Measurements from ENCODE around the gene FXYD5.
"Not testable (repeated sequence)": the region's sequence is repeated elsewhere in the genome, so short reads cannot be mapped to it uniquely, and the experiment has no call there.

Gene FXYD5

DNA sequence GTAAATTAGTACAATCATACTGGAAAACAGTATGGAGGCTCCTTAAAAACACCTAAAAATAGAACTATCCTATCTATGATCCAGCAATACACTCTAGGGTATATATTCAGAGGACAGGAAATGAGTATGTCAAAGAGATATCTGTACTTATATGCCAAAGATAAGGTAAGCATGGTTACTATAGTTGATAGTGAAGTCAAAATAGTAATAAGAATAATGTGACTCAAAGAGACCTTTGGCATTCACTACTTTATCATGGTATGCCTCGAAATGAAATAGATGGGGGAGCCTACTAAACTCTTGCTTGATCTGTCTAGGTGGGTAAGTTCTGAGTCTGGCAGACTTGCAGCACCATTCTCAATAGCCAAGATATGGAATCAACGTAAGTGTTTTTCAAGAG, 30.3 kb downstream of the FXYD5 start:
- DNase-seq, result no peak

DNA sequence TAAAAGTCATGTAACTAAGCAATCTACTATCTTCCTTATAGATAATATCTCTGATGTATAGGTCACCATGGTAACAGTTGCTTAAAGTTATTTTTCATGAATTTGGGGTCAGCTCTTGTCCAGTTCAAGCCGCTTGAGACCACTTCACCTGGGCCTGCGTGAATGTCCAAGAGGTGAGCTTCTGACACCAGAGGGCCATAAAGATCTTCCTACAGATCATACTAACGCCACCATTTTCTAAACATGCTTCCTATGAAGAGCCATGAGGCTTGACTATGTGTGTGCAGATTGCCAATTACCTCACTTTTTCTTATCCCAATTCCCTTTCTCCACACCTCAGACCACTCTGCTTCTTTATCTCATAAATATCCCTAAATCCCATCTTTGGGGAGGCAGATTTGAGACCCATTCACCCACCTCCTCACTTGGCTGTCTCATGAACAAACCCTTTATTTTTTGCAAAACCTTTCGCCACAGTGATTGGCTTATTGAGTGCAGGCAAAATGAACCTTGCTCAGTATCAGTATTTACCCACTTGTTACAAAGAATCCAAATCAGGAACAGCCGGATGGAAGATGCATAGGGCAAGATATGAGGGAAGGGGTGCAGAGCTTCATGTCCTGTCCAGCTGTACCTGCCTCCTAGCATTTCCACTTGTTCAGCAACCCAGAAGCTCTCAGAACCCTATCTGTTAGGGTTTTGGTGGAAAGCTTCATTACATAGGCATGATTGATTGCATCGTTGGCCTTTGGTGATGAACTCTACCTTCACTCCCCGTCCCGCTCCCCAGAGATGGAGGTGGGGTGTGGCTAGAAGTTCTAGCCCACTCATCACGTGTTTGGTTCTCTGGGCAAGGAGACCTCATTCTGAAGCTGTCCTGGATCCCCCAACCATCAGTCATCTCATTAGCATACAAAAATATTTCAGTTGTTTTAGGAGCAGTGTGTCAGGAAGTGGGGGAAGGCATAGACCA, 39.8 kb downstream of the FXYD5 start:
- DNase-seq, result no peak

GRCh38 chr19:35195830-35196229, 41.3 kb downstream of the FXYD5 start:
- no peak for DNase-seq

GRCh38 chr19:35196861-35197260, 42.3 kb downstream of the FXYD5 start:
- not testable (repeated sequence) for DNase-seq

DNA sequence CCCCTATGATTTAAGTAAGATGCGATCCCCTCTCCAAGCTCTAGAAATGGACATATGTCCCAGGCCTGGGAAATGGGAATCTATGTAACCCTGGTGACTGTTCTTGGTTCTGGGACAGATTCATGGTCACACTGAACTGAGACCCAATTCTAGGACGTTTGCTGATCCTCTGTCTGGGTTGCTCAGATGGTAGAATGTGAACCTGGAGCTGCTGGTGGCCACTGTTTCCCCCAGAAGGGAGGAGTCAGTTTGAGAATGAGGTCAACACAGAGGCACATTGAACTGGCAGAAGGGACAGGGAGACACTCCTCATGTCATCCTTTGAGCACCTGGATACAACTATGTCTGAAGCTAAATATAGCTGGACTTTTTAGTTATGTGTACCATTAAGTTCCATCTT, 44.9 kb downstream of the FXYD5 start:
- no peak for DNase-seq

DNA sequence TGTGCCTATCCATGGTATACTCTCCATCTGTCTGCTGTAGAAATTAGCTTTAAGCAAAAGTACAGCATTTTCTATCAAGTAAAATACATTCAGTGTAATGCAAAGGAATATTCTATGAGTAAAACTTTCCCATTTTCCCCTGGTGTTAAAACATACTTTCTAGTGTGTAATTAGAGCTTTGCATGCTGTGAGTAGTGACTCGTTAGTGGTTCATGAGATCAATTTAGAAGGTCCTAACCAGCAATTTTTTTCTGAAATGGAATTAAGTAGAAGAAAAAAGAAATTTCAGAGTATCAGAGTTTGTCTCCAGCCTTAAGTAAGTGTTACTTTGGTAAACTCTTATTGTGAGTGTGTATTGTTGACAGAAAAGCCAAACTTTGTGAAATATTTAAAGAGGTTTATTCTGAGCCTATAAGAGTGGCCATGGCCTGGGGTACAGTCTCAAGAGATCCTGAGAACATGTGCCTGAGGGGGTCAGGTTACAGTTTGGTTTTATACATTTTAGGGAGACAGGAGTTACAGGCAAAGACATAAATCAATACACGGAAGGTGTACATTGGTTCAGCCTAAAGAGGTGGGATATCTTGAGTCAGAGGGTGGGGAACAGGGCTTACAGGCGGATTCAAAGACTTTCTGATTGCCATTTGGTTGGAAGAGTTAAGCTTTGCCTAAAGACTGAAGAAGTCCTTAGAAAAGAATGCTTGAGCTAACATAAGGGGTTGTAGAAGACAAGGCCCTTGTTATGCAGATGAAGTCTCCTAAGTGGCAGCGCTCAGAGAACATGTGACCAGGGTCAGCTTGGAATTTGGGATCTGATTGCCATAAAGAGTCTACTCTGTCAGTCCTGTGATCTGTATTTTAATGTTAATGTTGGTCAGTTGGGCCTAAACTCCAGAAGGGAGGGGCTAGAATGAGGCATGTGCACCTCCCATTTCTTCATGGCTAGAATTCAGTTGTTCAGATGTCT, 48.5 kb downstream of the FXYD5 start:
- no peak for DNase-seq

GRCh38 chr19:35204799-35205732, 50.5 kb downstream of the FXYD5 start:
- DNase-seq, result no peak

- no peak for DNase-seq
Observed at GRCh38 chr19:35205733-35206323, 51.3 kb downstream of the FXYD5 start.

DNA sequence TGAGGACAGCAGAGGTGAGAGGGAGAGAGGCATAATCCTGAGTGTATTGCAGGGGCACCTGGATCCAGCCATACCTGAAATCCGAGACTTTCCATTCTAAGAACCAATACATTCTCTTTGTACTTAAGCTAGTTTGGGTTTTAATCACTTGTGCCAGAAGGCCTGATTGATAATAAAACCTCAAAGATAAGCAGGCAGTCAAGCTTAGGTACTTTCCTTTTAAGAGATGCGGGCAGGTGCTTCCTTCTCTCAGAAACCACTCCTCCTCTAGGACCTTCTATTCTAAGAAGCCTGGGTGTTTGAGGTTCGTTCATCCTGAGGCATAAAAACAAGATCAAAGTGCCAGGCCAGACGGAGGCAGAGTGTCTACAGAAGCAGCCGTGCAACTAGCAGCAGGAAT, 51.8 kb downstream of the FXYD5 start:
- peak; percentile 45 for DNase-seq

DNA sequence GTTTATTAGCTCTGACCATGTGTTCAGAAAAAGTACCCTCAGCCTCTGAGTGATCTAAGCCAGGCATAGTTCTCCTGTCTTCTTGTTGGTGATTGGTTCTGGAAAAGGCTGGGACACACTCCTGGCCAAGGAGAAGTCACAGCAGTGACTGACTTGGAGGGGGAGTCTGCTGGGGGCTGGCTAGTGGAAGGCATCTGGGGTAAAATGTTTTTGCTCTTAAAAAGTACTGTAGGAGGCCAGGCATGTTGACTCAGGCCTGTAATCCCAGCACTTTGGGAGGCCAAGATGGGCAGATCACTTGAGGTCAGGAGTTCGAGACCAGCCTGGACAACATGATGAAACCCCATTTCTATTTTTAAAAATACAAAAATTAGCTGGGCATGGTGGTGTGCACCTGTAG, 52.3 kb downstream of the FXYD5 start:
- DNase-seq, result no peak

- peak; percentile 20 for DNase-seq
Observed at GRCh38 chr19:35207391-35207871, 52.9 kb downstream of the FXYD5 start.

DNA sequence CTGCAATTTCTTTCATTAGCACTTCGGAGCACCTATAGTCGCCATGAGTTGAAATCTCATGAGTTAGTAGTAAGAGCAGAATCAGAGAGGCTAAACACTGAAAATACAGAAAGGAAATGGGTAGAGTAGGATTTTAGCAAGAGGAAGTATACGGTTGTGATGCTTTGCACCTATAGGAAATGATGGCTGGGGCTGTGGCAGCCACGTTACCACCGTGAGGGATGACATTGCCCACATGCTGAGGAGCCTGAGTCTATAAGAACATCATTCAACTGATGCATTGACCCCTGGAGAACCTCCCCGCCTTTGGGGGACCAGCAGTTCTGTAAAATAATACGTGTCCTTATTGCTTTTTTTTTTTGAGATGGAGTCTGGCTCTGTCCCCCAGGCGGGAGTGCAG, 53.6 kb downstream of the FXYD5 start:
- no peak for DNase-seq

- no peak for DNase-seq
Observed at GRCh38 chr19:35209646-35210045, 55.1 kb downstream of the FXYD5 start.

- peak; percentile 60 for DNase-seq
Observed at GRCh38 chr19:35211545-35212230, 57.2 kb downstream of the FXYD5 start.

DNA sequence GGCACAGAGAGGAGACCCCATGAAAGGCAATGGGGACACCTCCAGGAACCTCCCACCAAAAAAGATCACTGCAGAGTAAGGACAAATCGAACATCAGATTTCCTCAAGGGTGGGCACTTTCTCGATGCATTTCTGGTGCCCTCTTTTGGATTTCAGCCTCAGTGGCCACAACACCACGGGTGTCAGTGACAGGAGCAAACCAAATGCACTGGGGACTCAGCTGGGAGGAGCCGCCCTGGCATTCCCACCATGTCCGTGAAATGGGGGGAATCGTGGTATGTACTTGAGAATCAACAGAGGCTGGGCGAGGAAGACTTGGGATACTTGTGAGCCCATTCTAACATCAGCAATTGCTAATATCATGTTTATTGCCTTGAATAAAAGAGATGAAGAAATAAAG, 57.7 kb downstream of the FXYD5 start:
- DNase-seq, result no peak

DNA sequence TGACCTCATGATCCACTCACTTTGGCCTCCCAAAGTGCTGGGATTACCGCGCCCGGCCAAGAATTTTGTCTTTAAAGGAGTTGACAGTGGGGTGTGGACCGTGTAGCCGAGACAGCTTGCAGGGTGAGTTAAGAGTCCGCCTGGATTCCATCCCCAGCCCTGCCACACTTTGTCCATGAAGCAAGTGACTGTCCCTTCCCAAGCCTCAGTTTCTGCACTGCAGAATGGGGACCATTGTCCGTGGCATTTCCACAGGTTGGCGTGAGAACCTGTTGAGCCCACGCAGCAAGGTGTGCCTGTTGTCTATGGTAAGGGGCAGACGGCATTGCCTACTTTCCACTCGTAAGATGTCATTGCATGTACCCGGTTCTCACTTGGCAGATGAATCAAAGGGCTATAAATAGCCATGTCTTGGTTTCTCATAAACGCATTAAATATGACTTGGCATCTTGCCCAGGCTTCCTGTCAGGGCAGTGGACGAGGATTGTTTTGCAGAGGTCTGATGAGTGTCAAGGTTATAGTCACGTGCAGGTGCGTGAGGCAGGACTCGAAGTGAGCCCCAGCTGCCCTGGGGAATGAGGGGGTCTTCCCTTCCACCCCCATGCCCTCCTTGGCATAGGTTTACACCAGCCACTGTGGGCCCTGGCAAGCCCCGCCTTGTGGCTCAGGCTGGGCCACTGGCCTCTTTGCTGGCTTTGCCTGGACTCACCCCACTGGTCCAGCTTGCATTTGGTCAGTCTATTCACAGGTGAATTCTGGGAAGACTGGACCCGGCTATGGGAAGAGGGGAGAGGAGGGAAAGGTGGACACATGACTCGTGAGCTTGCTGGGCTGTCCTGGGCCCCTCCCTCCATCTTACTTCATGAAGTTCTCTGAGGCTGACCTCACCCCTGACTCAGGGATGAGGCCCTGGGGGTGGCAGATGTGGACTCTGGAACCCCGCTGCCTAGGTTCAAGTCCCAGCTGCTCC, 59.4 kb downstream of the FXYD5 start:
- DNase-seq, result peak; percentile 87

- DNase-seq, result no peak
Observed at GRCh38 chr19:35214766-35215422, 60.4 kb downstream of the FXYD5 start.

DNA sequence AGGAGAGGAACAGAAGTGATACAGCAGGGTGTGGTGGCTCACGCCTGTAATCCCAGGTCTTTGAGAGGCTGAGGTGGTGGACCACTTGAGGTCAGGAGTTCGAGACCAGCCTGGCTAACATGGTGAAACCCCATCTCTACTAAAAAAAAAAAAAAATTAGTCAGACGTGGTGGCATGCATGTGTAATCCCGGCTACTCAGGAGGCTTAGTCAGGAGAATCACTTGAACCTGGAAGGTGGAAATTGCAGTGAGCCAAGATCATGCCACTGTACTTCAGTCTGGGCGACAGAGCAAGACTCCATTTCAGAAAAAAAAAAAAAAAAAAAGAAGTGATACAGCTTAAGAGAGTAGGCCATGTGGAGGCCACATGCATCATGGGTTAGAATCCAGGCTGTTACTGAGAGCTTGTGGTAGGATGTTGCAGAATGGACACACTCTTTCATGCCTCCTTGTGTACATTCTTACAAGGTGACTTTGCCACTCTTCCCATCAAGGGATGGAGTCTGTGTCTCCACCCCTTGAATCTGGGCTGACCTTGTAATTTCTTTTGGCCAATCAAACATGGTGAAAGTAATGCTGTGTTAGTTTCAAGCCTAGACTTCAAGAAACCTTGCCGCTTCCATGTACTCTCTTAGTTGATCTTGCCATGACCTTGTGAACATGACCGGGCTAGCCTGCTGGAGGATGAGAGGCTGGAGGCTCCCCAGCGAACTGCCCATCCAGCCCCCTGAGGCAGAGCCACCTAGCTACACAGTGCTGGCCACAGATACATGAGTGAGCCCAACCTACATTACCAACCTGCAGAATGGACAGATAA, 61.7 kb downstream of the FXYD5 start:
- DNase-seq, result no peak

Data from stimulated activated CD4-positive, alpha-beta T cell treated with anti-CD3 and anti-CD28 coated beads, Interleukin-4, amount 100 ng/mL, for 24 hours (primary cell).